Mesangial cell (primary cell): ENCODE data around the gene ARHGAP18. TPM values are rescaled to one million over a fixed set of nuclear protein-coding genes. Genes with fewer than 3 reads are reported as not detected.

ENCODE experiments used
- total RNA-seq: library from RNA; depleted of rRNA; stranded (reverse); fragments of >200 nt; gene quantifications from 2 replicates; pipeline ENCODE4 v1.2.3, GENCODE V29; 2015

Gene ARHGAP18, protein sequence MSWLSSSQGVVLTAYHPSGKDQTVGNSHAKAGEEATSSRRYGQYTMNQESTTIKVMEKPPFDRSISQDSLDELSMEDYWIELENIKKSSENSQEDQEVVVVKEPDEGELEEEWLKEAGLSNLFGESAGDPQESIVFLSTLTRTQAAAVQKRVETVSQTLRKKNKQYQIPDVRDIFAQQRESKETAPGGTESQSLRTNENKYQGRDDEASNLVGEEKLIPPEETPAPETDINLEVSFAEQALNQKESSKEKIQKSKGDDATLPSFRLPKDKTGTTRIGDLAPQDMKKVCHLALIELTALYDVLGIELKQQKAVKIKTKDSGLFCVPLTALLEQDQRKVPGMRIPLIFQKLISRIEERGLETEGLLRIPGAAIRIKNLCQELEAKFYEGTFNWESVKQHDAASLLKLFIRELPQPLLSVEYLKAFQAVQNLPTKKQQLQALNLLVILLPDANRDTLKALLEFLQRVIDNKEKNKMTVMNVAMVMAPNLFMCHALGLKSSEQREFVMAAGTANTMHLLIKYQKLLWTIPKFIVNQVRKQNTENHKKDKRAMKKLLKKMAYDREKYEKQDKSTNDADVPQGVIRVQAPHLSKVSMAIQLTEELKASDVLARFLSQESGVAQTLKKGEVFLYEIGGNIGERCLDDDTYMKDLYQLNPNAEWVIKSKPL
- total RNA-seq, result 13.8 and 21.2 TPM in 2 replicates

DNA sequence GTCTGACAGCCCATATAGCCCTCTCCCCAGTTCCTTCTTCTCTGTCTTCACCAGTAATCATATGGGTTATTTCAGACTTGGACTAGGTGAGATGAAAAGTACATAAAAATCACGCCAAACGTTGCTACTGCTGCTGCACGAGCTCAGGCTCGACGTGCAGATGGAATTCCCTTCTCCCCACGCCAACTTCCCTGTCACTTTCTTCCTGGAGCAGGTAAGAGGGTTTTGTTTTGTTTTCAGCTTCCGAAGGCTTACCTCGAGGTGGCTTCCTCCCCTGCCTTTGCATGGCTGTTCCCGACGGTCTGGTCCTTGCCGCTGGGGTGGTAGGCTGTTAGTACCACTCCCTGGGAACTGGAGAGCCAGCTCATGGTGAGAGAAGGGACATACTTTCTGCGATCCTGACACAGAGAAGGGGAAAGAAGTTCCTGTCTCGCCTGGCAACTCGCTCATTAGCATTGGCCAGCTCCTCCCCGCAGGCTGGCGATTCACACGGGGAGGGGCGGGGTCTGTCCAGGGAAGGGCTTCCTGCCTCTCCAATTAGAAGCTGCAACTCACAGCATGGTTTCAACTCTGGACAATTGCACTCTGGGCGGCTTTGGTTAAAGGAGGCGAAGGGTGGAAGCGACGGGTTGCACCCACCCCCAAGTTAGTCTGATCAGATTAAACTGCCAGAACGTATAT, at the start of gene ARHGAP18:
Gene ARHGAP18, minus strand, starts transcription at position 409 of the 681 bp plus-strand sequence. Its CDS starts 41 bp downstream, at position 368.

Other genes with a start within 250 kb of the ARHGAP18 start
- gene TMEM244, start 151.1 kb upstream of the ARHGAP18 start, total RNA-seq, result not detected in 2 replicates